Hepatocyte (in vitro differentiated cells): ENCODE data around the gene CDH4. TPM values are rescaled to one million over a fixed set of nuclear protein-coding genes. Genes with fewer than 3 reads are reported as not detected.

Experiments
- DNase-seq: peaks from one replicate; pipeline ENCODE4 v3.0.0-alpha.2; 2016; ENCODE audit warnings: low spot score
- H2AFZ ChIP-seq: fragments of 200-600 bp; sonication (generic); 2 replicates; pipeline ENCODE4 v1.6.0; 2016; ENCODE audit warnings: antibody characterized with exemption, mild to moderate bottlenecking
- H3K27ac ChIP-seq: fragments of 200-600 bp; sonication (generic); 2 replicates; pipeline ENCODE4 v1.5.1; 2016; ENCODE audit warnings: mild to moderate bottlenecking
- H3K27me3 ChIP-seq: fragments of 200-600 bp; sonication (generic); 2 replicates; pipeline ENCODE4 v1.6.1; 2016
- H3K36me3 ChIP-seq: fragments of 200-600 bp; sonication (generic); replicated peaks from 2 replicates; pipeline ENCODE4 v1.5.1; 2016; ENCODE audit warnings: low read depth; ENCODE audit not compliant: insufficient read depth
- H3K4me1 ChIP-seq: fragments of 200-600 bp; sonication (generic); 2 replicates; pipeline ENCODE4 v1.5.1; 2016; ENCODE audit warnings: mild to moderate bottlenecking, moderate library complexity; ENCODE audit not compliant: insufficient read depth
- H3K4me2 ChIP-seq: fragments of 200-600 bp; sonication (generic); 2 replicates; pipeline ENCODE4 v1.6.0; 2016
- H3K4me3 ChIP-seq: fragments of 200-600 bp; sonication (generic); 2 replicates; pipeline ENCODE4 v1.5.1; 2016; ENCODE audit warnings: mild to moderate bottlenecking
- H3K79me2 ChIP-seq: fragments of 200-600 bp; sonication (generic); 2 replicates; pipeline ENCODE4 v1.6.0; 2017; ENCODE audit warnings: mild to moderate bottlenecking
- H3K9me2 ChIP-seq: fragments of 200-600 bp; sonication (generic); replicated peaks from 2 replicates; pipeline ENCODE4 v1.6.0; 2017; ENCODE audit warnings: mild to moderate bottlenecking; ENCODE audit not compliant: insufficient read depth
- H3K9me3 ChIP-seq: fragments of 200-600 bp; sonication (generic); 2 replicates; pipeline ENCODE4 v1.5.1; 2016; ENCODE audit warnings: low read depth, mild to moderate bottlenecking
- H4K20me1 ChIP-seq: fragments of 200-600 bp; sonication (generic); 2 replicates; pipeline ENCODE4 v1.6.0; 2016; ENCODE audit warnings: mild to moderate bottlenecking; ENCODE audit not compliant: insufficient read depth, poor library complexity, severe bottlenecking
- CTCF ChIP-seq: fragments of 200-600 bp; sonication (generic); IDR thresholded peaks from 2 replicates; pipeline ENCODE4 v1.5.1; 2016; ENCODE audit warnings: antibody characterized with exemption, mild to moderate bottlenecking; ENCODE audit not compliant: poor library complexity
- EZH2 ChIP-seq: fragments of 200-600 bp; sonication (generic); IDR thresholded peaks from 2 replicates; pipeline ENCODE4 v1.6.1; 2016; ENCODE audit warnings: antibody characterized with exemption, mild to moderate bottlenecking, borderline replicate concordance
- EZH2phosphoT487 ChIP-seq: fragments of 200-600 bp; sonication (generic); IDR thresholded peaks from one replicate; pipeline ENCODE4 v1.6.1; 2018; ENCODE audit warnings: antibody characterized with exemption, mild to moderate bottlenecking, low read depth, moderate library complexity; ENCODE audit not compliant: unreplicated experiment, severe bottlenecking
- WGBS: methylation state at CpG from one replicate; pipeline ENCODE4 v1.1.6; 2016; ENCODE audit warnings: low lambda C conversion rate; ENCODE audit errors: missing lambda C conversion rate; 5-methylcytosine and 5-hydroxymethylcytosine counted together
- polyA plus RNA-seq: library from polyadenylated mRNA; unstranded; fragments of >200 nt; fragmentation: Nextera tagmentation; extraction: Ambion mirVana; gene quantifications from 2 replicates; pipeline ENCODE4 v1.2.1, GENCODE V29; 2016
- total RNA-seq: library from RNA; depleted of rRNA; stranded (reverse); fragments of >200 nt; gene quantifications from 2 replicates; pipeline ENCODE4 v1.2.3, GENCODE V29; 2014

Gene CDH4
- total and polyA plus RNA-seq, 2 experiments from 2014 or later, result 0.53 to 0.73 TPM

GRCh38 chr20:61887596-61888093 is 635.6 kb downstream of the CDH4 start:
- 64% methylated on average over 13 of the region's 13 CpGs for WGBS

GRCh38 chr20:61888101-61888865 is 636.2 kb downstream of the CDH4 start:
- Histone ChIP-seq H3K27me3 (no peaks in the 10 kb centered on the region), H3K9me3 (no peaks in the 10 kb centered on the region), H3K9me2 (no peaks in the 10 kb centered on the region), H3K4me3 (no peak overlapping the region), H2AFZ (no peak overlapping the region), H3K4me2 (no peak overlapping the region), H3K36me3 (no peaks in the 10 kb centered on the region), H3K27ac (no peak overlapping the region), H3K79me2 (no peaks in the 10 kb centered on the region), H3K4me1 (peaks cover 4% of the 10 kb centered on the region), H4K20me1 (no peaks in the 10 kb centered on the region)
- 89% methylated on average over 19 of the region's 19 CpGs for WGBS
- no peak for DNase-seq
- TF ChIP-seq EZH2 (no peak), CTCF (no peak), EZH2phosphoT487 (no peak)

More at GRCh38 chr20:61887596-61888093, 635.6 kb downstream of the CDH4 start:
- H3K4me3 ChIP-seq, result no peak overlapping the region
- no peak overlapping the region for H3K4me2 ChIP-seq
- H3K27ac ChIP-seq, result no peak overlapping the region
- TF ChIP-seq CTCF (no peak), EZH2 (no peak), EZH2phosphoT487 (no peak)
- H3K9me2 ChIP-seq, result no peaks in the 10 kb centered on the region
- DNase-seq, result no peak
- no peaks in the 10 kb centered on the region for H3K9me3 ChIP-seq
- no peaks in the 10 kb centered on the region for H3K36me3 ChIP-seq
- H3K4me1 ChIP-seq, result peaks cover 4% of the 10 kb centered on the region
- no peak overlapping the region for H2AFZ ChIP-seq
- H3K27me3 ChIP-seq, result no peaks in the 10 kb centered on the region
- H3K79me2 ChIP-seq, result no peaks in the 10 kb centered on the region
- H4K20me1 ChIP-seq, result no peaks in the 10 kb centered on the region

GRCh38 chr20:61889659-61890058 is 637.6 kb downstream of the CDH4 start:
- no peaks in the 10 kb centered on the region for H3K9me3 ChIP-seq
- 90% methylated on average over 1 of the region's 1 CpG for WGBS

More at GRCh38 chr20:61889659-61890058, 637.6 kb downstream of the CDH4 start:
- no peak for TF ChIP-seq EZH2
- no peak for TF ChIP-seq EZH2phosphoT487
- TF ChIP-seq CTCF, result no peak
- H3K4me3 ChIP-seq, result no peak overlapping the region
- no peaks in the 10 kb centered on the region for H3K9me2 ChIP-seq
- H3K79me2 ChIP-seq, result no peaks in the 10 kb centered on the region
- H4K20me1 ChIP-seq, result no peaks in the 10 kb centered on the region
- H3K27ac ChIP-seq, result no peak overlapping the region
- no peak overlapping the region for H2AFZ ChIP-seq
- DNase-seq, result no peak
- no peaks in the 10 kb centered on the region for H3K27me3 ChIP-seq
- no peaks in the 10 kb centered on the region for H3K4me1 ChIP-seq
- H3K36me3 ChIP-seq, result no peaks in the 10 kb centered on the region
- no peak overlapping the region for H3K4me2 ChIP-seq
